Coronary artery (tissue), 2 donors: ENCODE data around the gene INPP5B.
A peak's percentile ranks its signal among the peaks of the same experiment; 100 is the strongest.
"Not testable (repeated sequence)": the region's sequence is repeated elsewhere in the genome, so short reads cannot be mapped to it uniquely, and the experiment has no call there.

Experiments
- DNase-seq: peaks from one replicate; pipeline ENCODE4 v3.0.0-alpha.2; 2017; ENCODE audit warnings: low spot score
- H3K27ac ChIP-seq, 2 donors: fragments of 200-600 bp; sonication (generic); one replicate each; pipeline ENCODE4 v1.5.1; 2016 to 2019
- H3K4me3 ChIP-seq: fragments of 200-600 bp; sonication (generic); 2 replicates; pipeline ENCODE4 v1.5.1; 2016; ENCODE audit warnings: mild to moderate bottlenecking, moderate library complexity
- CTCF ChIP-seq: fragments of 200-600 bp; sonication (generic); IDR thresholded peaks from one replicate; pipeline ENCODE4 v1.5.1; 2019; ENCODE audit warnings: antibody characterized with exemption

INPP5B gene

GRCh38 chr1:37901191-37901892 lies 45.5 kb downstream of the INPP5B start:
- no peak overlapping the region for H3K27ac ChIP-seq
- DNase-seq, result no peak
- H3K4me3 ChIP-seq, result no peak overlapping the region
- no peak for TF ChIP-seq CTCF

- not testable (repeated sequence) for H3K4me3 ChIP-seq, DNase-seq, H3K27ac ChIP-seq
Observed at GRCh38 chr1:37897563-37897962, 49.3 kb downstream of the INPP5B start.

- TF ChIP-seq CTCF, result no peak
- no peak overlapping the region for H3K4me3 ChIP-seq
- no peak overlapping the region for H3K27ac ChIP-seq
- DNase-seq, result no peak
Observed at GRCh38 chr1:37893673-37894072, 53.2 kb downstream of the INPP5B start.

- peak overlapping the region in 1 of 2 donors; percentile 57 for H3K27ac ChIP-seq
- DNase-seq, result no peak
- no peak overlapping the region for H3K4me3 ChIP-seq
- no peak for TF ChIP-seq CTCF
Observed at GRCh38 chr1:37892151-37893047, 54.5 kb downstream of the INPP5B start.

- peak overlapping the region in 1 of 2 donors; percentile 18 for H3K27ac ChIP-seq
- TF ChIP-seq CTCF, result peak; percentile 13
- DNase-seq, result no peak
- H3K4me3 ChIP-seq, result no peak overlapping the region
Observed at GRCh38 chr1:37890378-37891014, 56.4 kb downstream of the INPP5B start.

- no peak for TF ChIP-seq CTCF
- H3K4me3 ChIP-seq, result no peak overlapping the region
- H3K27ac ChIP-seq, result no peak overlapping the region
- DNase-seq, result no peak
Observed at GRCh38 chr1:37888022-37888700, 58.7 kb downstream of the INPP5B start.

- no peak for TF ChIP-seq CTCF
- no peak overlapping the region for H3K4me3 ChIP-seq
- DNase-seq, result no peak
- H3K27ac ChIP-seq, result no peak overlapping the region
Observed at GRCh38 chr1:37884145-37884544, 62.7 kb downstream of the INPP5B start.
